GM12878 (cell line): Measurements from ENCODE around the gene PKP4. TPM values are rescaled to one million over a fixed set of nuclear protein-coding genes. Genes with fewer than 3 reads are reported as not detected.

ENCODE experiments used
- CBX3 ChIP-seq: fragments of 200-600 bp; sonication (generic); IDR thresholded peaks from 2 replicates; pipeline ENCODE4 v1.6.1; 2016; ENCODE audit warnings: low read depth, borderline replicate concordance
- CHD1 ChIP-seq: IDR thresholded peaks from 2 replicates; pipeline ENCODE4 v1.6.1; 2012; ENCODE audit warnings: low read depth, low read length, improper control_type of control experiment
- CHD2 ChIP-seq: IDR thresholded peaks from 2 replicates; pipeline ENCODE4 v1.6.1; 2011; ENCODE audit warnings: low read depth, low read length, improper control_type of control experiment, borderline replicate concordance
- GABPA ChIP-seq: IDR thresholded peaks from 2 replicates; pipeline ENCODE4 v1.6.1; 2014; ENCODE audit warnings: antibody characterized with exemption, low read depth, mild to moderate bottlenecking, inconsistent platforms
- MYC ChIP-seq: IDR thresholded peaks from 2 replicates; pipeline ENCODE4 v1.6.1; 2011; ENCODE audit warnings: mild to moderate bottlenecking, low read length, moderate library complexity, inconsistent platforms; ENCODE audit not compliant: insufficient read depth, insufficient replicate concordance, insufficient read length, severe bottlenecking
- NR2F1 ChIP-seq: fragments of 450-650 bp; conservative IDR thresholded peaks from 2 replicates; pipeline ENCODE4 v1.6.1; 2017; ENCODE audit warnings: mild to moderate bottlenecking
- POLR2A ChIP-seq: IDR thresholded peaks from 2 replicates; pipeline ENCODE4 v1.6.1; 2011; ENCODE audit warnings: low read depth, mild to moderate bottlenecking, low read length
- RAD21 ChIP-seq: IDR thresholded peaks from 2 replicates; pipeline ENCODE4 v1.6.1; 2011; ENCODE audit warnings: mild to moderate bottlenecking, low read depth, low read length, moderate library complexity; ENCODE audit not compliant: insufficient read depth
- STAT3 ChIP-seq: IDR thresholded peaks from 2 replicates; pipeline ENCODE4 v1.6.1; 2011; ENCODE audit warnings: low read depth, low read length, improper control_type of control experiment
- polyA plus RNA-seq, 11 experiments: library from polyadenylated mRNA; depleted of rRNA in 4 of 11; unstranded in 6 of 11; stranded (reverse) in 5 of 11; fragments of >200 nt; fragmentation: Nextera tagmentation in 4 of 11; fragmentation: Illumina TruSeq in 1 of 11; extraction: Ambion mirVana in 4 of 11; extraction: Trizol in 1 of 11; gene quantifications; 1 replicate in 1 of 11; 2 replicates in 10 of 11; pipeline versions ENCODE4 v1.2.1 to v1.2.3, GENCODE V29; 2011 to 2016; ENCODE audit warnings: inconsistent platforms in 2 of 11, missing spikeins in 2 of 11, low read depth in 1 of 11
- total RNA-seq, 4 experiments: library from RNA; depleted of rRNA in 3 of 4; stranded (reverse); fragments of >200 nt in 3 of 4; fragmentation: Illumina TruSeq in 1 of 4; extraction: Trizol in 1 of 4; gene quantifications; 2 replicates each; pipeline versions ENCODE4 v1.2.1 to v1.2.3, GENCODE V29; 2013 to 2021
- TF ChIP-seq, protein P1 (sequence below): fragments of 450-650 bp; formaldehyde crosslinking; IDR thresholded peaks from 2 replicates; pipeline ENCODE4 v1.4.0; 2022; ENCODE audit warnings: mild to moderate bottlenecking, moderate library complexity
- TF ChIP-seq, protein P2 (sequence below): IDR thresholded peaks from 2 replicates; pipeline ENCODE4 v1.6.1; 2012; ENCODE audit warnings: mild to moderate bottlenecking, low read depth, low read length
- TF ChIP-seq, protein P3 (sequence below): fragments of 450-650 bp; IDR thresholded peaks from 2 replicates; pipeline ENCODE4 v1.6.1; 2014; ENCODE audit warnings: mild to moderate bottlenecking
- TF ChIP-seq, protein P4 (sequence below): fragments of 450-650 bp; IDR thresholded peaks from 2 replicates; pipeline ENCODE4 v1.6.1; 2016; ENCODE audit warnings: mild to moderate bottlenecking, moderate library complexity, borderline replicate concordance

PKP4 gene
- total and polyA plus RNA-seq, 10 of the 15 experiments (the other 5 are each of a cell fraction or from before 2014, with no cell fraction given) = 4.8 to 35.8 (median 17.7) TPM

DNA sequence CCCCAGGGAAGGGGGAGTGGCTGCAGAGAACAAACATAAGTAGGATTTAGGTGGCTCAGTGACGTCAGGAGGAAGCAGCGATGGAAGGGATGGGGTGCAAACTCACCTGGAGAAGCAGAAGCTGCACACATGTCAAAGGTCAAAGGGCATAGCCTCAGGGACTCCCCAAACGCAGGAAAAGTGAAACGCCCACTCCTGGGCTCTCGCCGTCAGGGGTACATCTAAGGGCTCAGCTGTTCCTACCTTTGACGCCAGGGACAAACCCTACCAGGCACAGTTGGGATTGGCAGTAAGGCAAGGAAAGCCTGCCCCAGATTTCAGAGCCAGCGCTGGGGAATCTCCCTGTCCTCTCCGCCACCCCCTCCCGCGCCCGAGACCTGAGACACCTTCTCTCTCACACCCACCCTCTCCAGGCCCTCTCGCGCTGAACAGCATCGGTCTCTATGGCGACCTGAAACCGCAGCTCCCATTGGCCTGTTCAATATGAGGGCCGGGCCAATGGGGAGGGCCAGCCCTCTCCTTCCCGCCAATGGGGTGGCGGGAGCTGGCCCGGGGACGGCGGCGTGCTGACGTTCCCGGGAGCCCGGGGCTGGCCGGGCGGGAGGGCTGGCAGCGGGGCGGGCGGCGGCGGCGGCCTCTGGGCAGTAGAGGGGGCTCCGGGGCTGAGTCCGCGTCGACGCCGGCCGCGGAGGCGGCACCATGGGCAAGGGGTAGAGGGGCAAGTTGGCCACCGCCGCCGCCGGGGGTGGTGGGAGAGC lies at the start of gene PKP4, which contains the start of gene CCDC148 (continued):
- TF ChIP-seq CHD1 (no peak), STAT3 (no peak), POLR2A (peak; percentile 21; the same call in 1 of the 2 replicates), NR2F1 (peak; percentile 96), CBX3 (no peak), RAD21 (no peak), CHD2 (peak; percentile 79), GABPA (no peak), MYC (no peak)
- TF ChIP-seq, protein P1, sequence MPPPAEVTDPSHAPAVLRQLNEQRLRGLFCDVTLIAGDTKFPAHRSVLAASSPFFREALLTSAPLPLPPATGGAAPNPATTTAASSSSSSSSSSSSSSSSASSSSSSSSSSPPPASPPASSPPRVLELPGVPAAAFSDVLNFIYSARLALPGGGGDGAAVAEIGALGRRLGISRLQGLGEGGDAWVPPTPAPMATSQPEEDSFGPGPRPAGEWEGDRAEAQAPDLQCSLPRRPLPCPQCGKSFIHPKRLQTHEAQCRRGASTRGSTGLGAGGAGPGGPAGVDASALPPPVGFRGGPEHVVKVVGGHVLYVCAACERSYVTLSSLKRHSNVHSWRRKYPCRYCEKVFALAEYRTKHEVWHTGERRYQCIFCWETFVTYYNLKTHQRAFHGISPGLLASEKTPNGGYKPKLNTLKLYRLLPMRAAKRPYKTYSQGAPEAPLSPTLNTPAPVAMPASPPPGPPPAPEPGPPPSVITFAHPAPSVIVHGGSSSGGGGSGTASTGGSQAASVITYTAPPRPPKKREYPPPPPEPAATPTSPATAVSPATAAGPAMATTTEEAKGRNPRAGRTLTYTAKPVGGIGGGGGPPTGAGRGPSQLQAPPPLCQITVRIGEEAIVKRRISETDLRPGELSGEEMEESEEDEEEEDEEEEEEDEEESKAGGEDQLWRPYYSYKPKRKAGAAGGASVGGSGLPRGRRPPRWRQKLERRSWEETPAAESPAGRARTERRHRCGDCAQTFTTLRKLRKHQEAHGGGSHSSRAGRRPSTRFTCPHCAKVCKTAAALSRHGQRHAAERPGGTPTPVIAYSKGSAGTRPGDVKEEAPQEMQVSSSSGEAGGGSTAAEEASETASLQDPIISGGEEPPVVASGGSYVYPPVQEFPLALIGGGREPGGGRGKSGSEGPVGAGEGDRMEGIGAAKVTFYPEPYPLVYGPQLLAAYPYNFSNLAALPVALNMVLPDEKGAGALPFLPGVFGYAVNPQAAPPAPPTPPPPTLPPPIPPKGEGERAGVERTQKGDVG (CRISPR knock-in tag) = no peak
- TF ChIP-seq, protein P2, sequence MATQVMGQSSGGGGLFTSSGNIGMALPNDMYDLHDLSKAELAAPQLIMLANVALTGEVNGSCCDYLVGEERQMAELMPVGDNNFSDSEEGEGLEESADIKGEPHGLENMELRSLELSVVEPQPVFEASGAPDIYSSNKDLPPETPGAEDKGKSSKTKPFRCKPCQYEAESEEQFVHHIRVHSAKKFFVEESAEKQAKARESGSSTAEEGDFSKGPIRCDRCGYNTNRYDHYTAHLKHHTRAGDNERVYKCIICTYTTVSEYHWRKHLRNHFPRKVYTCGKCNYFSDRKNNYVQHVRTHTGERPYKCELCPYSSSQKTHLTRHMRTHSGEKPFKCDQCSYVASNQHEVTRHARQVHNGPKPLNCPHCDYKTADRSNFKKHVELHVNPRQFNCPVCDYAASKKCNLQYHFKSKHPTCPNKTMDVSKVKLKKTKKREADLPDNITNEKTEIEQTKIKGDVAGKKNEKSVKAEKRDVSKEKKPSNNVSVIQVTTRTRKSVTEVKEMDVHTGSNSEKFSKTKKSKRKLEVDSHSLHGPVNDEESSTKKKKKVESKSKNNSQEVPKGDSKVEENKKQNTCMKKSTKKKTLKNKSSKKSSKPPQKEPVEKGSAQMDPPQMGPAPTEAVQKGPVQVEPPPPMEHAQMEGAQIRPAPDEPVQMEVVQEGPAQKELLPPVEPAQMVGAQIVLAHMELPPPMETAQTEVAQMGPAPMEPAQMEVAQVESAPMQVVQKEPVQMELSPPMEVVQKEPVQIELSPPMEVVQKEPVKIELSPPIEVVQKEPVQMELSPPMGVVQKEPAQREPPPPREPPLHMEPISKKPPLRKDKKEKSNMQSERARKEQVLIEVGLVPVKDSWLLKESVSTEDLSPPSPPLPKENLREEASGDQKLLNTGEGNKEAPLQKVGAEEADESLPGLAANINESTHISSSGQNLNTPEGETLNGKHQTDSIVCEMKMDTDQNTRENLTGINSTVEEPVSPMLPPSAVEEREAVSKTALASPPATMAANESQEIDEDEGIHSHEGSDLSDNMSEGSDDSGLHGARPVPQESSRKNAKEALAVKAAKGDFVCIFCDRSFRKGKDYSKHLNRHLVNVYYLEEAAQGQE = no peak
- TF ChIP-seq, protein P3, sequence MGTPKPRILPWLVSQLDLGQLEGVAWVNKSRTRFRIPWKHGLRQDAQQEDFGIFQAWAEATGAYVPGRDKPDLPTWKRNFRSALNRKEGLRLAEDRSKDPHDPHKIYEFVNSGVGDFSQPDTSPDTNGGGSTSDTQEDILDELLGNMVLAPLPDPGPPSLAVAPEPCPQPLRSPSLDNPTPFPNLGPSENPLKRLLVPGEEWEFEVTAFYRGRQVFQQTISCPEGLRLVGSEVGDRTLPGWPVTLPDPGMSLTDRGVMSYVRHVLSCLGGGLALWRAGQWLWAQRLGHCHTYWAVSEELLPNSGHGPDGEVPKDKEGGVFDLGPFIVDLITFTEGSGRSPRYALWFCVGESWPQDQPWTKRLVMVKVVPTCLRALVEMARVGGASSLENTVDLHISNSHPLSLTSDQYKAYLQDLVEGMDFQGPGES = peak; percentile 58; the same call in 1 of the 2 replicates
- TF ChIP-seq, protein P4, sequence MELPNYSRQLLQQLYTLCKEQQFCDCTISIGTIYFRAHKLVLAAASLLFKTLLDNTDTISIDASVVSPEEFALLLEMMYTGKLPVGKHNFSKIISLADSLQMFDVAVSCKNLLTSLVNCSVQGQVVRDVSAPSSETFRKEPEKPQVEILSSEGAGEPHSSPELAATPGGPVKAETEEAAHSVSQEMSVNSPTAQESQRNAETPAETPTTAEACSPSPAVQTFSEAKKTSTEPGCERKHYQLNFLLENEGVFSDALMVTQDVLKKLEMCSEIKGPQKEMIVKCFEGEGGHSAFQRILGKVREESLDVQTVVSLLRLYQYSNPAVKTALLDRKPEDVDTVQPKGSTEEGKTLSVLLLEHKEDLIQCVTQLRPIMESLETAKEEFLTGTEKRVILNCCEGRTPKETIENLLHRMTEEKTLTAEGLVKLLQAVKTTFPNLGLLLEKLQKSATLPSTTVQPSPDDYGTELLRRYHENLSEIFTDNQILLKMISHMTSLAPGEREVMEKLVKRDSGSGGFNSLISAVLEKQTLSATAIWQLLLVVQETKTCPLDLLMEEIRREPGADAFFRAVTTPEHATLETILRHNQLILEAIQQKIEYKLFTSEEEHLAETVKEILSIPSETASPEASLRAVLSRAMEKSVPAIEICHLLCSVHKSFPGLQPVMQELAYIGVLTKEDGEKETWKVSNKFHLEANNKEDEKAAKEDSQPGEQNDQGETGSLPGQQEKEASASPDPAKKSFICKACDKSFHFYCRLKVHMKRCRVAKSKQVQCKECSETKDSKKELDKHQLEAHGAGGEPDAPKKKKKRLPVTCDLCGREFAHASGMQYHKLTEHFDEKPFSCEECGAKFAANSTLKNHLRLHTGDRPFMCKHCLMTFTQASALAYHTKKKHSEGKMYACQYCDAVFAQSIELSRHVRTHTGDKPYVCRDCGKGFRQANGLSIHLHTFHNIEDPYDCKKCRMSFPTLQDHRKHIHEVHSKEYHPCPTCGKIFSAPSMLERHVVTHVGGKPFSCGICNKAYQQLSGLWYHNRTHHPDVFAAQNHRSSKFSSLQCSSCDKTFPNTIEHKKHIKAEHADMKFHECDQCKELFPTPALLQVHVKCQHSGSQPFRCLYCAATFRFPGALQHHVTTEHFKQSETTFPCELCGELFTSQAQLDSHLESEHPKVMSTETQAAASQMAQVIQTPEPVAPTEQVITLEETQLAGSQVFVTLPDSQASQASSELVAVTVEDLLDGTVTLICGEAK = no peak; the same call in 1 of the 2 replicates
- TF ChIP-seq, all 136 proteins: peak for 32
